GM18499 (cell line): Measurements from ENCODE around the gene MPPED1.

Experiments used
- ATAC-seq: cut with Tn5 transposase; IDR thresholded peaks from one replicate; pipeline ENCODE4 v1.9.1; 2021; ENCODE audit warnings: moderate number of reproducible peaks; ENCODE audit not compliant: insufficient read depth, unreplicated experiment

MPPED1 gene

GRCh38 chr22:43533156-43533530 is 121.3 kb downstream of the MPPED1 start:
- no peak for ATAC-seq

DNA sequence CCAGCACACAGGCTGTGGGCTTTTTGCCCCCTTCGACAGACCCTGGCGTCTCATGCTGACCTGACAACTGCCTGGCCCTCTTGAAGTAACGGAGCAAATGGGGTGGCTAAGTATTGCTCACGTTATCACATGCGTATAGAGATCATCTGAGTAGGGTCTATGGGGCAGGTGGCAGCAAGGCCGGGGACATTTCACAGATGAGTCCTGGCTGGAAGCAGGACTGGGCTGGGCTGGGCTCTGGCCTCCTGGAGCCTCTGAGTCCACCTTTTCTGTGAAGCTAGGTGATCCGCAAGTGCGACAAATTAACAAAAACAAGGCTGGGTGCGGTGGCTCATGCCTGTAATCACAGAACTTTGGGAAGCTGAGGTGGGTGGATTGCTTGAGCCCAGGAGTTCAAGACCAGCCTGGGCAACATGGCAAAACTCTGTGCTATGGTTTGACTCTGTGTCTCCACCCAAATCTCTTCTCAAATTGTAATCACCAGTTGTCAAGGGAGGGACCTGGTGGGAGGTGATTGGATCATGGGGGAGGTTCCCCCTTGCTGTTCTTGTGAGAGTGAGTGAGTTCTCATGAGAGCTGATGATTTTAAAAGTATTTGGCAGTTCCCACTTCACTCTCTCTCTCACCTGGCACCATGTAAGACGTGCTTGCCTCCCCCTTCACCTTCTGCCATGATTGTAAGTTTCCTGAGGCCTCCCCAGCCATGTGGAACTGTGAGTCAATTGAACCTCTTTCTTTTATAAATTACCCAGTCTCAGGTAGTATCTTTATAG is 122.0 kb downstream of the MPPED1 start:
- no peak for ATAC-seq

DNA sequence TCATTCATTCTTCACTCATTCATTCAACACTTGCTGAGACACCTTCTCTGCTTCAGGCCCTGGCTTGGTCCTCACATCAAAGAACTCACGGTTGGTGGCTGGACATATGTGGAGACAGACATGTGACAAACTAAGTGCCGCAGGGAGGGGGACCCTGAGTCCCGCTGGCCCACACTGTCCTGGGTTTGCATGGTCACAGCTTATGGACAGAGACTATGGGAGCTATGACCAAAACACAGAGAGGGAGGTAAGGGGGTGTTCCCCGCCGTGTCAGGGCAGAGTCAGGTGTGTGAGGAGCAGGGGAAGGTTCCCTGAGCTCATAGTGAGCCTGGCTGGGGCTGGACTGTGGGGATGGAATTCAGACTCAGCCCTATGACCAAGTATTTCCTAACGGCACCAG is 123.1 kb downstream of the MPPED1 start:
- ATAC-seq = no peak

DNA sequence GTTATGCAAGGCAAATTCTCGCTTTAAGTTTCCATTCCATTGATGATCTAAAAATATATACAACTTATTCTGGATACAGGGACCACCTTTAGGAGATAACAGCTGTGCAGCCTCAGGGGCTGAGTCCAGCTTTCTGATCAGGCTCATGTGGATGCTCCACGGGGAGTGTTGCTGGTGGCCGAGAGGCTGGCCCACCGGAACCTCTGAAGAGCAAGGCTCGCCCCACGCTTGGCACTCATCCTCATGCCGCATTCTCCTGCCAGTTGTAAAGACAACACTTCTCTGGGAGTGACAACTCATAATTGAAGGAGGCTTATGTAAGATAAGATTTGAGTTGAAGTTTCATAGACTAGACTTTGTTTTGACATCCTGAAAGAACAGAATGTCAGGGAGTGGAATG is 123.5 kb downstream of the MPPED1 start:
- no peak for ATAC-seq

- ATAC-seq = no peak
Observed at GRCh38 chr22:43535741-43536140, 123.9 kb downstream of the MPPED1 start.

DNA sequence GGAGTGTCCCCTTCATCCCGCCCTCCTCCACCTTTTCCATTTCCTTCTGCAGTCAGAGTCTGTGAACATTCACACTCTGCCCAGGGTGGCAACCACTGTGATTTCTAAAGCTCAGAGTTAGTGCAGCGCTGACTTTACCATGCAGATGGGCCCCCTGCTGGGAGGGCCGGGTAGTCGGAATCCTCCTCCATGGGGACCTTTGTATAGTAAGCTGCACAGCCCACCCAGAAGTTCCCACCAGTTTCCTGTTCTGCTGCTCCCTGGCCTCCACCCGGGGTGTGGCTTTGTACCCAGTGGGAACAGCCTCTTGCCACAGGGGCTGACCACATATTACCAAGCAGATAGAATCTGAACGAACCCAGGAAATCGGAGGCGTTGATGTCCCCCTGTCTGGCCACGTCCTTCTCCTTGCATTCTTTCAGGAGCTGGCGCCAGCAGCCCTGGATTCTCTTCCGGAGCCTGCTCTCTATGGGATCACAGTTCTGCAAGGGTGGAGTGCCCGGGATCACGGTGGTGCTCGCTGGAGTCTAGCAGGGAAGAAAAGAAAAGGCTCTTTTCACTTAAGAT is 125.3 kb downstream of the MPPED1 start:
- no peak for ATAC-seq

DNA sequence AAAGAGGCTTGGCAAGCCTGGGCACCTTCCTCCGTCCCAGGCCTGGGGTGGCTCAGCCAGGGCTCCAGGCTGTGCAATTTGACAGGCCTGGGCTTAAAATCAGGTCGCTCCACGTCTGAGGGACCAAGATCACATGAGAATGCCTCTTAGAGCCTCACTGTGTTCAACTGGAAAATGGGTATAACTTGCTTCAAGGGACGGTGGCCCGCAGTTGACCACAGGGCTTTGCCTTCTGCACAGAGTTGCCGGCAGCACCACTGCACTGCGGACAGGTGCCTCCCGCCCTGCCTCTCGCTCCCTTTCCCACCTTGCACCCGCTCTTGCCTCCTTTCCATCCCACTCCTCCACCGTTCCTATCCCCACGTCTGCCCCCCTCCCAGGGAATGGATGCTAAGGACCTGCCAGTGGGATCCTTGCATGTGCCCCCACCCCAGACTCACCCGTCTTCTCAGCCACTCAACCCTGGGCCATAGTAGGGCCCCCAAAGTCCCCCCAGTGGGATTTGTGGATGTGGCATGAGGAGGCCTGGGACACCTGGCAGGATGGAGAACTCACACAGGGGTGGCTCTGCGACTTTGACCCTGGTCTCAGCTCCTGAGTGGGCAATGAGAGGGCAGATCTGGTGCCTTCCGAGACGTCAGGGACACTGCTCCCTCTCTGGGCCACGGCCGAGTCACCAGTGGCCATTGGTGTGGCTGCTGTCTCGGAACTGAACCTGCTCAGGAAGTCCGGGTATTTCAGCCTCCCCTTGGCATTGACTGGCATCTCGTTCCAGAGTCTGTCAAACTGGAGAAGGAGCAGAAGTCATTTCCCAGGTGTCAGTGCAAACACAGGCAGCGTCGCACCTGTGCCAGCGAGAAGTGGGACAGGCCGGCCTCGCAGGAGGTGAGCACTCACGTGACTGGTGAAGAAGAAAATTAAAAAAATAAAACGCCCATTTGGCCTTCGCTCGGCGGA is 128.0 kb downstream of the MPPED1 start:
- ATAC-seq = no peak

DNA sequence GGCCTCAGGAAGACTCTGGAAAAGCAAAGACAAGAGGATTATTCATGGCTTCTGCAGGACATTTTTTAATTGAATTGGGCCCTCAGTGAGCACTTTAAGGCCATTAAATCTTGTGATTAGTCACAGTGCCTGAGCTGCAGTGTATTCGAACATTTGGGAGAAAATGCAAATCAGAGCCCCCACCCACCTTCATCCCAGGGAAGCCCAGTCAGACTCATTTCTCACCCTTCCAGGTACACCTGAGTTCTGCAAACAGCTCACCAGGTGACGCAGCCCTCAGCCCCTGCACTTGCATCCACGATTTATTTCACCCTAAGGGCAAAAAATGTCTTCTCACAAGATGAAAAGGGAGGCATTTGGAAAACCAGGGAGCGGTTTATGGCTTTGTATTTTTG is 128.7 kb downstream of the MPPED1 start:
- ATAC-seq = no peak

DNA sequence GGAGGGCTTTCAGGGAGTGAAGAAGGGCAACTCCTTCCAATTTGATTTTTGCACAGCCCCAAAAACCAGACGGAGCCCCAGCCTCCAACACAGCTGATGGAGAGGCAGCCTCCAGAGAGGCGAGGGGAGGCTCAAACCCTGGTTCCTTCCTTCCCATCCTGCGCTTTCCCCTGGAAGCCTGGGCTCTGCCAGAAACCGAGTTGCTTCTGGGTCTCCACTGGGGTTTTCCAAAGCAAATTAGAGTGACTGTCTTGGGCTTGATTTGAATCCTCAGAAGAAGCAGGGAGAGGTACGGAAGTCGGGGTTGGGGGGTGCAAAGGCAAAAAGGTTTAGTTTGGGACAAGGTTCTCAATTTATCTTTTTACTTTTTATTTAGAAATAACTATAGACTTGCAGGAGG is 129.2 kb downstream of the MPPED1 start:
- ATAC-seq = no peak

DNA sequence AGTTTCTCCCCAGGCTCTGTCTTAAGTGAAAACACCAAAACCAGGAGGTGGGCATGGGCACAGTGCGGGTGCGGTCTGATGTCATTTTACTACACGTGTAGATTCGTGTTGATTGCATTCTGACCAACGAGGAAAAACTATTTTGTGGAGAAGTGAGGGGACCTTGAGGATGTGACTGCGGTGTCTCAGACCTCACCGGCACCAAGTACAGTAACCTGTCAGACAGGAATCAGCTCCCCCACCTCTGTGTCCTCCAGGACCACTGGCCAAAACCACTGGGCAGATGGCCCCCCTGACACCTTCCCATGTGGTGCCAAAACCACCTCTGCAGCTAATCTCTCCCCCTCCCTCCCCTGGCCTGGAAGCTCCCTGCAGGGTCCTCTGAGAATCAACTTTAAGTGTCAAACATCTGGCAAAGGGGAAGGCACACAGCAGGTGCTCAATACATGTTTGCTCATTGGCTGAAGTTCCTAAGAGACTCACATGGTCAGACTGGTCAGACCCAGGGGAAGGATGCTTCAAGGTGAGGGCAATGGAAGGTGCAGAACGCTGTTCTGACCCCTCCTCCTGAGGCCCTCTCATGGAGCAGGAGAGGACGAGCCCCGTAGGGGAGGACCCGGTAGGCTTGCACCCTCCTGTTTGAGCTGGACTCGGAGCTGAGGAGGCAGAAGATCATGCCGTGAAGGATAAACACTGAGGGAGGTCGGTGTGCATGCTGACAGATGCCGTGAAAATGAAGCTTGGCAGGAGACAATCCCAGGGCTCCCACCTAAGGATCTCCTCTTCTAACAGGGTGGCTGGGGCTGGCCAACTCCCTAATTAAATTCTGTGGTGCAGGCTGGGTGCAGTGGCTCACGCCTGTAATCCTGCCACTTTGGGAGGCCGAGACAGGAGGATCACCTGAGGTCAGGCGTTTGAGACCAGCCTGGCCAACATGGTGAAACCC is 129.9 kb downstream of the MPPED1 start:
- ATAC-seq = no peak

DNA sequence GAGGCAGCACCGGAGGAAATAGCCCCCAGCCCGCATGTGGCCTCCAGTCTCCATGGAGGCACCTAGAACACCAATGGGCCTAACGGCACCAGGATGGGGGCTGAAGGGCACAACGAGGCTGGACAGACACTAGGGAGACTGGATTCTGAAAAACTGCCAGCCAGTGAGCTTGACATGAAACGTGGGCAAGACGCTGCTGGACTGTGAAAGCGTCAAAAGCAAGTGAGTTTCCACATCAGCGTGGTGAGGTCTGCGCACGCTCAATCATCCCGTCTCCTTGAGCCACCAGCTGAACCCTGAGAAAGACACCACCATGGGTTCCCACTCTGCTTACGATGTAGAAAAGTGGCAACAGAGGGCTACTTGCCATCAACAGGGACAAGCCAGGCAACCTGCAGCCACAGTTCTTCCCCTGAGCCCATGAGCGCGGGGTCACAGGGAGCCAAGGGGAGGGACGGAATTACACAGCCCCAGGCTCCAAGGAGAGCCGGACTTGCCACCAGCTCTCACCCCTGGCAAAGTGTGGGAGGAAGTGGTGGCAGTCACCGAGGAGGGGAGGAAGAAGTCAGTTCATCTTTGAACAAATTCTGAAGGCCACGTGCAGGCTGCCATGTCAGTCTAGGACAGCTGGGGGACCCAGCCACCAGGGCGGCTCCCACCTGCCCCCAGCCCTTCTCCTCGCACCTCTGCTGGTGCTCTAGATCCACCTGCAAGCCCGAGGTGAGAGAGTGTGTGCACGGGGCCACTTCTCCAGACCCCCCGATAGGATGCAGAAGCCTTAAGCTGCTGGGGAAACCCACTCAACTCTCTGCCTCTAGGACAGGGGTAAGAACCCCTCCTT is 131.1 kb downstream of the MPPED1 start:
- no peak for ATAC-seq

- ATAC-seq = no peak
Observed at GRCh38 chr22:43543522-43544288, 131.9 kb downstream of the MPPED1 start.

DNA sequence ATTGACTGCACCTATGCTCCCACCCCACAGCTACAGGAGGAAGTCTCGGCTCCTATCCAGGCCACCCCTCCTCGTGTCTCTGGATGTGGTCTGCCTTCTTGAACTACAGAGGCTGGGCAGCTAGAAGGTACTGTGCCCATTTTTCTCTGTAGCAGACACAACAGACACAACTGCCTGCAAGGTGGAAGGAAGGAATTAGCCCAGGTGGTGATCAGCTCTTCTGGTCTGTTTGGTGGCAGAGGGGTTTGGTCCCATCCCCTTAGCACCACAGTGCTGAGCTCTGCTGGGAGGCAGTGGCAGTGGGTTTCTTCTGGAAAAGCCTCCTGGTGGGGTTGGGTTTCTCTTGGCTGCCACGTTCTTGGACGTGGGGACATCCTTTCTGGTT is 132.5 kb downstream of the MPPED1 start:
- ATAC-seq = no peak

DNA sequence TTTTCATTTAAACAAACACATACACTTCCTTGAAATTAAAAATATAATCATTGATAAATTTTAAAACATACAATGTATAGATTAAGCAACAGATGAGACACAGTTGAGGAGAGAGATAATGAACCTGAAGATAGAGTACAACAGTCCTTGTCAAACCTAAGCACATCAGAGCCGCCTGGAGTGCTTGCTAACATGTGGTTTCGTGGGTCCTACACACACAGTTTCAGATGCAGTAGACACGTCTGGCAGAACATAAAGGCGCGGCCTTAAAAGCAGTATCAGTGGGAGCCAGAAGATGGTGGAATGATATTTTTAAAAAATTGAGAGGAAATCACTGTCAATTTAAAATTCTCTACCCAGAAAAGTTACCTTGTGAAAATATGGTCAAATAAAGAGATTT is 134.4 kb downstream of the MPPED1 start:
- no peak for ATAC-seq

GRCh38 chr22:43550024-43550620 is 138.3 kb downstream of the MPPED1 start:
- no peak for ATAC-seq

GRCh38 chr22:43550672-43551071 is 138.9 kb downstream of the MPPED1 start:
- no peak for ATAC-seq

DNA sequence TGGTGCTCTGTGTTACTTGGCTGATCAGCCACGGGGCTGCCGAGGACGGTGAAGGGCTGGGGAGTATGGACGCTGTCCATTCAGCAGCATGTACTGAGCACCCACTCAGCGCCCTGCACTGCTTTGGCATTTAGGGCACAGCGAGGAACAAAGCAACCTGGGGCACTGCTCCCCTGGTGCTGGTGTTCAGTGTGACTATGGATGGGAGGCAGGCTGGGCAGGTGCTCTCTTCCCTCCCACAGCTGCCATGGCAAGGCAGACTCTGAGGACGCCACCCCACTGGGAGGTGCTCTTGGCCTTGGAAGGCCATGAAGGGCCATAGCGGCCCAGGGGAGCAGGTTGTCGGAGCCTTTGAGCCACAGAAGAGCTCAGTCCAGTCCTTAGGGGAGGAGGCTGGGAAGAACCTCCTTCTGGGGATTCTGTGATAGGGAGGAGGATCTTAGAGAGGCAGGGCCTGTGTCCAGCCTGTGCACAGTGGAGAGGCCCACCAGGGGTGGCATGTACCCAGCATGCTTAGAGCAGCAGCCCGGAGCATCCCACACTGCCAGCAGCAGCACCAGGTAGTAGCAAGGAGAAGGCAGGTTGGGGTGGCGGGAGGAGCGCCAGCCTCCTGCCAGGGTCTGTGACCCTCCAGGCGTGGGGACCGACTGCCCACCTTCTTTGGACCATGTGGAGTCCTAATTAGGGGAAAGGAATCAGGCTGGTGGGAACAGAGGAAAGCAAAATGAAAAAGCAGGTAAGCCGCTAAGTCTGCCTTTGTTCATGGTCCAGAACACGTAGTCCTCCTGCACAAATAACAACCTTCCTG is 141.8 kb downstream of the MPPED1 start:
- ATAC-seq = no peak
